CD4-positive, CD25-positive, alpha-beta regulatory T cell (primary cell): Measurements from ENCODE around the gene SPOCK2. TPM values are rescaled to one million over a fixed set of nuclear protein-coding genes. Genes with fewer than 3 reads are reported as not detected.

Experiments
- ATAC-seq, 2 donors: fragments of 150-1000 bp; cut with Tn5 transposase; one replicate each; pipeline ENCODE4 v1.10.0; 2021; ENCODE audit warnings: low read depth in 2 of 2, moderate number of reproducible peaks in 2 of 2, moderate library complexity in 1 of 2
- DNase-seq, 3 donors: peaks; one replicate each; pipeline versions ENCODE4 v3.0.0 to v3.0.0-alpha.2; 2012 to 2022; ENCODE audit warnings: mixed read lengths in 1 of 3
- H3K27ac ChIP-seq: one replicate; pipeline ENCODE4 v1.7.0; 2013; ENCODE audit warnings: mild to moderate bottlenecking, low read length; ENCODE audit not compliant: insufficient read depth, poor library complexity, severe bottlenecking
- H3K27me3 ChIP-seq: one replicate; pipeline ENCODE4 v1.7.0; 2013; ENCODE audit warnings: low read length; ENCODE audit not compliant: control insufficient read depth, insufficient read depth
- H3K36me3 ChIP-seq: one replicate; pipeline ENCODE4 v1.7.0; 2013; ENCODE audit warnings: mild to moderate bottlenecking, low read length, moderate library complexity; ENCODE audit not compliant: control insufficient read depth, insufficient read depth
- H3K4me1 ChIP-seq: 2 replicates; pipeline ENCODE4 v1.7.0; 2013; ENCODE audit warnings: mild to moderate bottlenecking, low read length; ENCODE audit not compliant: insufficient read depth, control insufficient read depth, poor library complexity, severe bottlenecking
- H3K4me3 ChIP-seq: one replicate; pipeline ENCODE4 v1.7.0; 2013; ENCODE audit warnings: low read depth, mild to moderate bottlenecking, low read length, moderate library complexity
- H3K9me3 ChIP-seq, 2 experiments: 1 replicate in 1 of 2; 2 replicates in 1 of 2; pipeline ENCODE4 v1.7.0; 2013; ENCODE audit warnings: low read length in 2 of 2, mild to moderate bottlenecking in 1 of 2, moderate library complexity in 1 of 2; ENCODE audit not compliant: control insufficient read depth in 2 of 2
- H3K27ac Mint-ChIP-seq, 3 donors: one replicate each; pipeline ENCODE4 v1.8.0; 2020 to 2022; ENCODE audit warnings: mild to moderate bottlenecking in 3 of 3, mixed read lengths in 3 of 3, moderate library complexity in 2 of 3
- H3K27me3 Mint-ChIP-seq: one replicate; pipeline ENCODE4 v1.8.0; 2022; ENCODE audit warnings: mild to moderate bottlenecking, mixed read lengths
- H3K36me3 Mint-ChIP-seq: one replicate; pipeline ENCODE4 v1.8.0; 2020; ENCODE audit warnings: mixed read lengths
- H3K4me1 Mint-ChIP-seq, 4 donors: one replicate each; pipeline ENCODE4 v1.8.0; 2020 to 2022; ENCODE audit warnings: mixed read lengths in 4 of 4, mild to moderate bottlenecking in 1 of 4
- H3K4me3 Mint-ChIP-seq, 4 donors: one replicate each; pipeline ENCODE4 v1.8.0; 2020 to 2022; ENCODE audit warnings: mild to moderate bottlenecking in 4 of 4, mixed read lengths in 4 of 4, moderate library complexity in 3 of 4
- H3K9me3 Mint-ChIP-seq, 7 donors: one replicate each; pipeline ENCODE4 v1.8.0; 2020 to 2022; ENCODE audit warnings: mixed read lengths in 7 of 7, mild to moderate bottlenecking in 3 of 7, moderate library complexity in 2 of 7
- polyA plus RNA-seq, 4 donors: library from polyadenylated mRNA; unstranded; fragments of 300-500 nt; fragmentation: Illumina TruSeq; gene quantifications; one replicate each; pipeline ENCODE4 v1.2.3, GENCODE V29; 2021
- total RNA-seq: library from RNA; stranded (reverse); gene quantifications from one replicate; pipeline ENCODE4 v1.2.3, GENCODE V29; 2022

The SPOCK2 gene
- total and polyA plus RNA-seq, 5 donors from 2014 or later, result 221 to 683 (median 276) TPM

DNA sequence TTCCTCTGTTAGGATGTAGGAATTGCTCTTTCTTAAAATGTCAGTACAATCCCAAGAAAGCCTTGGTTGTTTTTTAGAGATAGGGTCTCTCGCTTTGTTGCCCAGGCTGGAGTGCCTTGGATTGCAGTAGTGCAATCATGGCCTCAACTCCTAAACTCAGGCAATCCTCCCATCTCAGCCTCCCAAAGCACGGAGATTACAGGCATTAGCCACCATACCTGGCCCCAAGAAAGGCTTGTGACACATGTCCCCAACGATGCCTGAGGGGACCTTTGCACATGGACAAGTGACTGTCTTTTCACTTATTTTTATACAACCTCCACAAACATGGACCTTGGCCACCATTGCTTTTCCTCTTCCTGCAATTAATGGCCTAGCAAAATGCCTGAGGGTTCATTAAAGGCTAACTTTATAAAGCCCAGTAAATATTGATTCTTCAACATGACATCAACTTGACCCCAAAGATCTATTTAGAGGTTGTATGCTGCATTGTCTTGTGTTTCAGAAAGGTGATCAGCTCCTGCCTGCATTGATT, 10.0 kb upstream of the SPOCK2 start:
- DNase-seq (no peak), ATAC-seq (no peak)
- no peak overlapping the region for H3K4me3 Mint-ChIP-seq
- Histone ChIP-seq H3K4me3 (no peak overlapping the region), H3K36me3 (peaks cover 13% of the 10 kb centered on the region), H3K27me3 (no peaks in the 10 kb centered on the region), H3K27ac (no peak overlapping the region), H3K9me3 (no peaks in the 10 kb centered on the region), H3K4me1 (no peaks in the 10 kb centered on the region)
- H3K27me3 Mint-ChIP-seq, result no peaks in the 10 kb centered on the region
- no peaks in the 10 kb centered on the region for H3K9me3 Mint-ChIP-seq
- peaks cover 15 to 45% (median 35%) of the 10 kb centered on the region in 4 donors for H3K4me1 Mint-ChIP-seq
- peaks cover 44% of the 10 kb centered on the region for H3K36me3 Mint-ChIP-seq
- H3K27ac Mint-ChIP-seq, result no peak overlapping the region

DNA sequence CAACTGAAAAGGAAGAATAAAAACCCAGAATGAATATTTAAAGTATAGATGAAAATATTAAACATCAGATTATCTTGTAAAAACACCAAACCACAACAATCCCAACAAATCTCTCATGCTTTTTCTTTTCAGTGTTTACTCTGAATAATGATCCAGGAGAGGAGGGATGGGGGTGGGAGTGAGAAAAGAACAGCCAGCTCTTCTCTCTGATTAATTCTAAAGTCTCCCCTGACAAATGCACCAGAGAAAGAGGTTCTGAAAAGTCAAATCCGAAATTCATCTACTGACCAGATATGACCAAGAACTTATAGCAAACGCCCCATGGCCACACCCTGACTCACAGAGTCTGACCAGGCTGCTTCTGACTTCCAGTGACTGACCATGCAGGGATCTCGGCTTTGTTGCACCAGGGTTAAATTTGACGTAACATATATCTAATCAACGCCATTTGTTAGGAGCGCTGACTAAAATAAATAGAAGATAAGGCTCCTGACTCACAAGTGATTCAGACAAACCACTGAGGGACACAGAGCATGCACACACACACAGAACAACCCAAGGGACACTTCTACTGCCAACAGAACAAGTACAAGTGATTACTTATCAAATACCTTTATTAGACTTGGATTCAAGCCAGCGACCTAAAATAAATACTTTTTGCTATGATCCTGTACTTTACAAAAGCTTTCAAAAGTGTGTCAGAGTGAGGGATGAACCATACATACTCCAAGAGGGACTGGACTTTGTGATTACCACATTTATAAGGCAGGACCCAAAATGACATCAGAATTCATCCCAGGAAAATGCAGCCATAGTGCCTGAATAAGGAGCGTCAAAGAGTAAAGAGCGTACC, 9.3 kb upstream of the SPOCK2 start:
- Mint-ChIP-seq H3K4me1 (peaks cover 15 to 41% (median 34%) of the 10 kb centered on the region in 4 donors), H3K27me3 (no peaks in the 10 kb centered on the region), H3K36me3 (peaks cover 44% of the 10 kb centered on the region), H3K27ac (no peak overlapping the region), H3K4me3 (no peak overlapping the region), H3K9me3 (no peaks in the 10 kb centered on the region)
- DNase-seq (no peak), ATAC-seq (no peak)
- H3K36me3 ChIP-seq, result peaks cover 13% of the 10 kb centered on the region
- H3K27ac ChIP-seq, result no peak overlapping the region
- no peaks in the 10 kb centered on the region for H3K9me3 ChIP-seq
- H3K27me3 ChIP-seq, result no peaks in the 10 kb centered on the region
- H3K4me1 ChIP-seq, result no peaks in the 10 kb centered on the region
- H3K4me3 ChIP-seq, result no peak overlapping the region

DNA sequence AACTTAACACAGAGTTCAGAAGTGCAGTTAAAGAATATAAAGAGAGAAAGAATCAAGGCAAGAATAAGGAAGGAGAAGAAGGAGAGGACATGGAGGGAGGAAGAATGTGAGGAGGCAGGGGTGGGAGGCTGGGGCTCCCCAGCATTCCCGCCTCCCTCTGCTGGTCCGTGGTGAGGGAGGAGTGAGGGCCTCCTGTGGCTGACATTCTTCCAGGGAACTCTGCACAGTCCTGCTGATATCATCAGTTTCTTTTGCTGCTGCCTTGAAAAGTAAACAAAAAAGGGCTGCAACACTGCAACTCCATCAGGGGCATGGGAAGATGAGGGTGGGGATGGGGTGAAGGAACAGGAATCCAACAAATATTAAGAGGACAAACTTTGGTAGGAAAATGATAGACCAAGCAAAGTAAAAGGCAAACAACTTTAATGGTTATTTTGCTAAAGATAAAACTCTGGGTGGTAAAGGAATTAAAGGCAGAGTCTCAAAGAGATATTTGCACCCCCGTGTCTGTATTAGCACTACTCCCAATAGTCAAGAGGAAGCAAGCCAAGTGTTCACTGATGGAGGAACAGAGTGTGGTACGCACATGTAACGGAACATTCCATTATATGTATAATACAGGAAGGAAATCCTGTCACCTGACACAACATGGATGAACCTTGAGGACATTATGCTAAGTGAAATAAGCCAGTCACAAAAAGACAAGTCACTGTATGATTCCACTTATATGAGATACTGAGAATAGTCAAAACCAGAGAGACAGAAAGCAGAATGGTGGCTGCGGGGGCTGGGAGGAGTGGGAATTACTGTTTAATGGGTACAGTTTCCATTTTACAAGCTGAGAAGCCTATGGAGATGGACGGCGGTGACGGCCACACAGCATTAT, 8.0 kb upstream of the SPOCK2 start:
- ATAC-seq (no peak), DNase-seq (no peak)
- no peak overlapping the region for H3K4me3 Mint-ChIP-seq
- H3K9me3 Mint-ChIP-seq, result no peaks in the 10 kb centered on the region
- no peaks in the 10 kb centered on the region for H3K4me1 ChIP-seq
- H3K9me3 ChIP-seq, result no peaks in the 10 kb centered on the region
- H3K36me3 ChIP-seq, result peaks cover 9% of the 10 kb centered on the region
- H3K4me1 Mint-ChIP-seq, result peaks cover 3 to 35% (median 24%) of the 10 kb centered on the region in 4 donors
- no peak overlapping the region for H3K4me3 ChIP-seq
- no peaks in the 10 kb centered on the region for H3K27me3 Mint-ChIP-seq
- no peak overlapping the region for H3K27ac ChIP-seq
- peaks cover 32% of the 10 kb centered on the region for H3K36me3 Mint-ChIP-seq
- peak overlapping the region; percentile 6 to 71 (median 42) for H3K27ac Mint-ChIP-seq
- no peaks in the 10 kb centered on the region for H3K27me3 ChIP-seq

DNA sequence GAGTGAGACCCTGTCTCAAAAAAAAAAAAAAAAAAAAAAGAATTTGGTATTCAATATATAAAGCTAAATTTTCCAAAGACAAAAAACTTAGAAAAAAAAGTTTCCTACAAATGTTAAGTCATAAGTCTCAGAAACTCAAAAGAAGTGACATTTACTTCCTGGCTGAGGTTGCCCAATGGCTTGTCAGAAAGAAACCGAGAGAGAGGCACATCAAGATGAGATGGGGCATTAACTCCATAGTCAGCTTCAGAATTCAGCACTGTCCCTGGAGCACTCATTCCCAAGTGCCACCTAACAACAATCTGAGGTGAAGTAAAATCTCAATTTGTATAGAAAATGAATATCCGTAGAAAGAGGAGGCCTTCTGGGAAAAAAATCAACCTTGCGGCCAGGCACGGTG, 6.8 kb upstream of the SPOCK2 start:
- H3K4me3 Mint-ChIP-seq, result peak overlapping the region in 1 of 4 donors; percentile 15

DNA sequence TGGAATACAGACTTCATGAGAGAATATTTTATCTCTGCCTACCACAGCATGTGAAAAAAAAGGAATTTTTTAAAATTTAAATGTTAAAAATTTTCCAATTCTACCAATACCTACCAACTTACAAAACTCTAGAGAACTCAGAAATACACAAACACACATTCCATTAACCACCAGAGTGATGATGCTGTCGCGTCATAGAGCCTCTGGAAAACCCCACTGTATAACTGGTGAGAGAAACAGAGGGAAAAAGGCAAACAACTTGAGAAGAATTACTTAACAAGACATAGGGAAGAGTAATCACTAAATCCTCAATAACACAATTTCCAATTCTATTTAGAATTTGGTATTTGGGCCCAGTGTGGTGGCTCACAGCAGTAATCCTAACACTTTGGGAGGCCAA, 6.2 kb upstream of the SPOCK2 start:
- ATAC-seq (no peak), DNase-seq (no peak)
- H3K4me1 Mint-ChIP-seq, result peaks cover 0 to 38% (median 26%) of the 10 kb centered on the region in 4 donors
- H3K27ac Mint-ChIP-seq, result no peak overlapping the region
- Histone ChIP-seq H3K27me3 (no peaks in the 10 kb centered on the region), H3K4me1 (peaks cover 10% of the 10 kb centered on the region), H3K4me3 (no peak overlapping the region), H3K27ac (no peak overlapping the region), H3K36me3 (peaks cover 9% of the 10 kb centered on the region), H3K9me3 (no peaks in the 10 kb centered on the region)
- no peaks in the 10 kb centered on the region for H3K27me3 Mint-ChIP-seq
- no peaks in the 10 kb centered on the region for H3K9me3 Mint-ChIP-seq
- H3K4me3 Mint-ChIP-seq, result no peak overlapping the region
- peaks cover 27% of the 10 kb centered on the region for H3K36me3 Mint-ChIP-seq

More for the DNA sequence above, 6.8 kb upstream of the SPOCK2 start:
- no peaks in the 10 kb centered on the region for H3K9me3 Mint-ChIP-seq
- peaks cover 27% of the 10 kb centered on the region for H3K36me3 Mint-ChIP-seq
- ATAC-seq, result no peak
- H3K36me3 ChIP-seq, result peaks cover 9% of the 10 kb centered on the region
- H3K4me3 ChIP-seq, result no peak overlapping the region
- peaks cover 3% of the 10 kb centered on the region for H3K4me1 ChIP-seq
- no peaks in the 10 kb centered on the region for H3K27me3 ChIP-seq
- H3K9me3 ChIP-seq, result no peaks in the 10 kb centered on the region
- H3K27ac ChIP-seq, result no peak overlapping the region
- peaks cover 0 to 32% (median 21%) of the 10 kb centered on the region in 4 donors for H3K4me1 Mint-ChIP-seq
- no peak overlapping the region for H3K27ac Mint-ChIP-seq
- peak in 1 of 3 donors; percentile 30 for DNase-seq
- no peaks in the 10 kb centered on the region for H3K27me3 Mint-ChIP-seq

DNA sequence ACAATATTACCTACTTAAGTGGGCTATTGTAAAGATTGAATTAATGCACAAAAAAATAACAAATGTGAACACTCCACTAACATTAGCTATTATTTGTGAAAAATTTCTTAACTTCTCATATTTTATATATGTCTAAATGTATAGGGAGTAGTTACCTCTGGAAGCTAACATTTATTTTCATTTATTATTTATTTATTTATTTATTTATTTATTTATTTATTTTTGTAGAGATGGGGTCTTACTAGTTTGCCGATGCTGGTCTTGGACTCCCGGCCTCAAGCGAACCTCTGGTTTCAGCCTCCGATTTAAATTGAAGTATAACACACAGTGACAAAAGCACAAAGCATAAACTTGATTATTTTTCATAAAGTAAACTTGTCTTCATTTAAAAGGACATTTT, 5.1 kb upstream of the SPOCK2 start:
- Histone ChIP-seq H3K4me1 (peaks cover 20% of the 10 kb centered on the region), H3K27ac (no peak overlapping the region), H3K9me3 (no peaks in the 10 kb centered on the region), H3K36me3 (peaks cover 9% of the 10 kb centered on the region), H3K4me3 (no peak overlapping the region), H3K27me3 (no peaks in the 10 kb centered on the region)
- H3K4me3 Mint-ChIP-seq, result no peak overlapping the region
- H3K27ac Mint-ChIP-seq, result no peak overlapping the region
- DNase-seq, result no peak
- no peak for ATAC-seq
- peaks cover 23% of the 10 kb centered on the region for H3K36me3 Mint-ChIP-seq
- peaks cover 0 to 48% (median 27%) of the 10 kb centered on the region in 4 donors for H3K4me1 Mint-ChIP-seq
- peaks cover 0 to under 1% (median 0%) of the 10 kb centered on the region in 7 donors for H3K9me3 Mint-ChIP-seq
- H3K27me3 Mint-ChIP-seq, result peaks cover 7% of the 10 kb centered on the region

DNA sequence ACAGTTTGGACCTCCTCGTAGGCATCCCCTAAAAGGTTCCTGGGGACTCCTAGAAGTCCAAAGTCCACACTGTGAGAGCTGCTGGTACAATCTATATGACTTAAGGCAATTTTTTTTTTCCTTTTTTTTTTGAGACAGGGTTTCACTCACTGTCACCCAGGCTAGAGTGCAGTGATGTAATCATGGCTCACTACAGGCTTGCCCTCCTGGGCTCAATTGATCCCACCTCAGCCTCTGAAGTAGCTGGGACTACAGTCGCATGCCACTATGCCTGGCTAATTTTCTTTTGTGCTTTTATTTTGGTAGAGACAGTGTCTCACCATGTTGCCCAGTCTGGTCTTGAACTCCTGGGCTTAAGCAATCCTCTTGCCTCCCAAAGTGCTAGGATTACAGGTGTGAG, 4.6 kb upstream of the SPOCK2 start:
- no peak for DNase-seq
- peaks cover 9% of the 10 kb centered on the region for H3K36me3 ChIP-seq
- no peak overlapping the region for H3K27ac ChIP-seq
- no peak overlapping the region for H3K4me3 ChIP-seq
- no peaks in the 10 kb centered on the region for H3K9me3 ChIP-seq
- no peak overlapping the region for H3K27ac Mint-ChIP-seq
- ATAC-seq, result no peak
- peaks cover 24% of the 10 kb centered on the region for H3K36me3 Mint-ChIP-seq
- H3K9me3 Mint-ChIP-seq, result peaks cover 0 to 3% (median 0%) of the 10 kb centered on the region in 7 donors
- H3K27me3 Mint-ChIP-seq, result peaks cover 8% of the 10 kb centered on the region
- no peaks in the 10 kb centered on the region for H3K27me3 ChIP-seq
- H3K4me1 ChIP-seq, result peaks cover 20% of the 10 kb centered on the region
- peaks cover 0 to 50% (median 29%) of the 10 kb centered on the region in 4 donors for H3K4me1 Mint-ChIP-seq
- no peak overlapping the region for H3K4me3 Mint-ChIP-seq
